HG03159 (cell line): Measurements from ENCODE around the gene TDRD3.

ENCODE experiments used
- ATAC-seq: cut with Tn5 transposase; IDR thresholded peaks from one replicate; pipeline ENCODE4 v1.9.1; 2021; ENCODE audit warnings: mild to moderate bottlenecking, moderate library complexity; ENCODE audit not compliant: unreplicated experiment

TDRD3 gene

DNA sequence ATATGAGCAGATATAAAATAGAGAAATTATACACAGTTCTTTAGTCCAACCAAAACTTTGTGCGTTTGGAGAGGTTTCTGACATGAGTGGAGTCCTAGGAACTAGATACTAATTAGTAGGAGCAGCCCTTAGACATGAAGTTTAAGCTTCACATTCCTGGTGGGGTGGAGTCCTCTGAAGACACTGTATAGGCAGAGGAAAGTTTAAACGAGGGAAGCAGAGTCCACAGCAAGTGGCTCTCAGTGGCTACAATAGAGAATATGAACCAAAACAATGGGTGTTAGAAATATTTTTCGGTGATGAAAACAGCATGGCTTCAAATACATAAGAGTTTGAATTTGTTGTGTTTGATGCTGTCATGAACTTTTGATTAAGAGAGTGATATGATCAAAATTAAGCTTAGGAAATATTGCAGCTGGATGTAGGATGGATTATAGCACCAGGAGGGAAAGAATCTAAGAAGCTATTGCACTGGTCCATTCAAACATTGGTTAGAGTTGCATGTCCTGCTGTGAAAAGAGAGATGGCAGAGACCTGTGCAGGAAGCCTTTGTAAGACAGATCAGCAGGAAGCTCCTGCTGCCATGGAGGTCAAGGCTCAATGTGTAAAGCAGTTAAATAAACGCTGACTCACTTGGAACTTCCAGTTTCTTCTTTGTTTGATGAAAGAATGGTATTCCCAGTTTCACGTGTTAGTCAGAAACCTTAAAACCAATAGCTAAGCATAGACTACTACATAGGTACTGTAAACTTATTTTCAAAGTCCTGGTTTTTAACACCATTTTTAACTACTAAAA lies 175.2 kb downstream of the TDRD3 start:
- ATAC-seq, result no peak

DNA sequence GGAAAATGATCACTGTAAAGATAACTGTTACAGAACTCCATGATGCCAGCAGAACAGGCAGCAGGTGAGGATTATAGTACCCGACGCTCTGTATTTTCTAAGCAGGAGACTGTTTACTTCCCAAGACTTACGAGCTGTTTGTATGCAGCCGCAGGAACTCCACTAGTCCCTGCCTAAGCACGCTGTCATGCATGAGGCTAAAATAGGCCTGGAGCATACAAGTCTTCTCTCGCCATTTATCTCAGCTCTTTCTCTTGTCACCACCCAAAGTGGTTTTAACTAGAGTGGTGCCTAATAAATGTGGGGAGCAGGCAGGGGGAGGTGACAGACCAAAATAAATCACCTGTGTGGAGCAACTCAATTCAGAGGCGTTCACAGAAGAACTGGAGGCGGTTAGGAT lies 175.8 kb downstream of the TDRD3 start:
- no peak for ATAC-seq

DNA sequence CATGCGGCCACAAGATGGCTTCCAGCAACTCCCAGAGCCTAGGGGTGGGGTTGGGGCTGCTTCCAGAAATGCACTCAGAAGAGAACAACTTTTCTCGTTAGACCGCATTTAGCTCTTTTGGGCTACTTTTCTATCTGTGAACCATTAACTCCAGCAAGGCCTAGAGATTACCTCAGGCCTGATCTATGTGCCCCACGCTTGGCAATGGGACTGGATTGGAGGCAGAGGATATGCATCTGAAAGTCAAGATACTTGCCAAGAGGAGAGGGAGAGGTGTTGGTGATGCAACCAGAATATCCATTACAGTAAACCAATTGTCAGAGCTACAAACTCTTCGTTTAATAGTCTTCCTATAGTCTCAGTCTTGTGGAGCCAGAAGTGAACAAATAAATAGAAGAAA lies 177.7 kb downstream of the TDRD3 start:
- ATAC-seq, result no peak

DNA sequence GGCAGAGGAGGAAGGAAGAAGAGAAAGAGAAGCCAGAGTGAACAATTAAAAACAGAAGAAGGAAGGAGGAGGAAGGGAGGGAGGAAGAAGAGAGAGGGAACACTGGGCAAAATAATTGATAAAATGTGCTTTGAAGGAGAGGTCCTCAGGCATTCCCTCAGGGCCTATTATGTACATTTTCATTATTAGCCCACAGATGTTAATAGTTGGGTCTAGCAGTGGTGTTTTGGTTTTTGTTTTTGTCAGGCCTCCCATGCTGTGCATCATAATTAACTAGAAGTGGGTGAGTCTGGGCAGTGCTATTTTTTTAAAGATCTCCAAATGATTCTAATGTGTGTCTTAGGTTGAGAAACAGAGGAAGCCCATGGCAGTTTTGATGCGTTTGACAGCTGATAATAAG lies 178.1 kb downstream of the TDRD3 start:
- no peak for ATAC-seq

DNA sequence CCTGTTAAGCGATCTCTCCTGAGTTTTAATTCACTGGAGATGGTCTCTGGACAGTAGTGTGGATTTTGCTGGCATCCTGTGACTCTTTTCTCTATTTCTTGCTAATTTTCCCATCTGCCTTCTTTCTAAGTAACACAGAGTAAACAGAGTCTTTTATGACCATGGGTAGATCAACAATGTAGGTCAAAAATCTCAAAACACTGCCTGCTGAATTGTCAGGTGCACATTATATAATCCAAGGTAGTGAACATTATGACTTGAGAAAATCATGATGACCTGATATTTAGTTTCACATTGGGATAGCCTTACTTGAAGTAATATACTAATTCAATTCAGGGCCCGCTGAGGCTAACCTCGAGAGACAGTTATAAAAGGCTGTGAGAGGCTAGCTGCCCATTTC lies 180.7 kb downstream of the TDRD3 start:
- no peak for ATAC-seq

DNA sequence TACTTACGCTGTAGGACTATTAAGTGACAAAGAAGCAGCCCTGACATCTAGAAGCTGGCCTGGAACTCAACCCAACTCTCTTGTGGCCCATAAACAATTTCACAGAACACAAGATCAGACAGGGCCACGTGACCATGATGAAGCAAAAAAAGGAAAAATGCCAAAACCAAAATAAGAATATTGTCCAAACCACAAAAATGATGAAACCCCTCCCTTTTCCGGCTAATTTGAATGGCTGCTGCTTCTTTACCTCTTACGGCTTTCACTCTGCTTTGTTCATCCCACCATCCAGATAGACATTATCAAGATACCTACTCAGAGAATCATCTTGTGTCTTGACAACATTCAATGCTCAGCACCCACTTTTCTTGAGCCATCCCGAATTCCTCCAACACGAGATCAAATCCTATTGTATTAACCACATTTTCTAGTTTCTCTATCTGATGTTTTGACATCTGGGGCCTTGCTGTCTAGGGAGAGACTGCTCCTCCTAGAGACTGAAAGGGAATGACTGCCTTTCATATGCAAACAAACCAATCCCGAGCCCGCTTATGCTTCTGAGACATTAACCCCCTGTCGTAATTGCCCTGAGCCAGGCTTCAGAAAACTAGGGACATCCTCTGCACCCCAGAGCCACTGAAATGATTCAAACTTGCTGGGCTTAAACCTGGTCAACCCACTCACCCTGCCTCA lies 186.3 kb downstream of the TDRD3 start:
- no peak for ATAC-seq

DNA sequence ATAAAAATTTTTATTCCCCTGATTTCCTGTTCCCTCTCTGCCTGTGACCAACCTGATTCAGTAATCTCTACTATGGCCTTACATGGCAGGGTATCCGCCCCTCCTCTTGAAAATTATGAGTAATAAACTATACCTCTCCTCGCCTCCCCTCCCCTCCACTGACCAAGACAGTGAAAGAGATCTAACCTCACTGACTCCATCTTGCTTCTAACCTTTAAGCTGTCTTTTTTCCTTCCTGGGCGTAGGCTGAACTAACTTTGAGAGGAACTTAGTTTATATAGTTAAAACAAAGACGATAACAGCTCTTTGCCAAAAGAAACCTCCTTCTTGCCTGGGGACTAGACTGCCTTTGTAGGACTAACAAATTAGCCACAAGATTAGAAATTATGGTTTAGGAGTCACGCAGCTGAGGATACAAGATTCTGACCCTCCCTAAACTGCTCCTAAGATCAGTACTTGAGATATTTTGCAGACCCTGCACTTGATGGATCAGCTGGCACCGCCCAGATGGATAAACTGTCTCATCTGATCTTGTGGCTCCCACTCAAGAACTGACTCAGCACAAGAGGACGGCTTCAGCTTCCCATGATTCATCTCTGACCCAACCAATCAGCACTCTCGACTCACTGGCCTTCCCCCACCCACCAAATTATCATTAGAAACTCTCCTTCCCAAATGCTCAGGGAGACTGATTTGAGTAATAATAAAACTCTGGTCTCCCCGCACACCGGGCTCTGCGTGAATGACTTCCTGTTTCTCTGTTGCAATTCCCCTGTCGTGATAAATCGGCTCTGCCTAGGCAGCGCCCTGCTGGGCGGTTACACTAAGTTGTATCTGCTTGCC lies 187.1 kb downstream of the TDRD3 start:
- no peak for ATAC-seq

DNA sequence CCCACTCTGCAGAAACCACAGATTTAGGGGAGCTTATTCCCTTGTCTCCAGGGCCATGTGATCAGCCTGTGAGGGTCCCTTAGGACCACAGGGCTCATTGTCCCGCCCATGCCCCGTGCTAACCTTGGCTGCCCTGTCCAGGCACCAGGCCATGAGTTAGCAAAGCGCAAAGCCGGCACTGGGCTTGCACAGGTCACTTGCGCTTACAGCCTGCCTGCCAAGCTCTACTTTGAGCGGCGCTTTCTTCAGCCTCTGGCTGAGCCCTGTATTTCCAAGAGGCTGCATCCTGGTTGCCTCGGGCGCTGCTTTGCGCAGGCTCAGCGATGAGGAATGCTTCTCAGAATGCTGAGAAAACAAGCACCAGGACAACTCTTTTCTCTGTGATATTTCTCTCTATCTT lies 188.0 kb downstream of the TDRD3 start:
- no peak for ATAC-seq

DNA sequence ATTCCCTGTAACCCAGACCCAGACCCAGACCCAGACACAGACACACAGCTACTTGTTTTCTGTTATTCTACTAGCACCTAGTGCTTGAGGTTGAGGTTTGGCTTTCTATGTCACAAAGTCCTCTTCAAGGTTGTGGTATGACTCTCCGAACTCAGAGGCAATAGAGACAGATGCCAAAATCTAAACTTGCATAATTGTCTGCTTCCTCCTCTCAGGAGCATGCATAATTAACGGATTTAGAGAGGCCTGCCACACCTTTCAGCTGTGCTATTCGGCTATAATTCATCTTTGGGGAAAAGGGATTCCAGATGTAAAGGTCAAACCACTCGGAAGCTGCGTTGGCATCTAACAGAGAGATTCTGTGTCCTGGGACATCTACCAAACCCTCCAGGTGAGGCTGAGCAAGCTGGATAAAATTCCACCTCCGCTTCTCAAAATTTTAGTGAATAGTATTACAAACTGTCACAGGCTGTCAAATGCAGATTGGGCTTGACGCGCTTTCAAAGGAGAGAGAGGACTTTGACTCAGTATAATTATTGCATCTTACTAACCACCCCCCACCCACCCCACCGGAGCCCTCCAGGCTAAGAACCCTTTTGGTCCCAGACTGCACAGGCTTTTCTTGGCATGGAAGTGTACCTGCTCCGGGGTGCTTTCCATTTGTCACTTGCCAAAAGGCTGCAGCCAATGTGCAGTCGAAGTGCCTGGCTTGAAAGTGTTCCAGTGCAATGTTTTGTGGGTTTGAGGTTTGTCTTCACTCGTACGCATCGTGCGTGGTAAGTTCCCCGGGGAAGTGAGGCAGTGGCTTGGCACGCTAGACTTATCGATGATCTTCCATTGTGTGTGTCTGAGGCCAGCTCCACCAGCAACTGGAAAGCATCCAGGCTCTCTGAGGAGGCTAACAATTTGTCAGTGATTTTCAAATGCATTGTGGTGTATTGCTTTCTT lies 194.1 kb downstream of the TDRD3 start:
- ATAC-seq, result no peak

DNA sequence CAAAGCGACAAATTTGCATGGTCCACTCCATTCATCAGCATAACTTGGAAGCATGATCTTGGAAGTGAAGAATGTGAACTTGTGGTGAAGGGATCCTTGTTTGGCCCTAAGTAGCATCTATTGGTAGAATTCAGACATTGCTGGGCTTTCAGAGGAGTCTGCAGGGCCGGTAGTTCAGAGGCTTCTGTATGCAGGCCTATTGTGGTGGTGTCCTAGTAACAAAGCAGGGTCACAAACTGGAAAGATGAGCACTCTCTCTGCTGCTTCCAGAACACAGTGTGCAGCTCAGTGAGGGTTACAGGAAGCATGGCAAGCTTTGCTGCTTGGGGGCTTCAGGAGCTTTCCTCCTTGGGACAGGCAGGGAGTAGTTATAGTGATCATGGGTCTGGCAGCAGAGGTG lies 206.0 kb downstream of the TDRD3 start:
- ATAC-seq, result no peak

DNA sequence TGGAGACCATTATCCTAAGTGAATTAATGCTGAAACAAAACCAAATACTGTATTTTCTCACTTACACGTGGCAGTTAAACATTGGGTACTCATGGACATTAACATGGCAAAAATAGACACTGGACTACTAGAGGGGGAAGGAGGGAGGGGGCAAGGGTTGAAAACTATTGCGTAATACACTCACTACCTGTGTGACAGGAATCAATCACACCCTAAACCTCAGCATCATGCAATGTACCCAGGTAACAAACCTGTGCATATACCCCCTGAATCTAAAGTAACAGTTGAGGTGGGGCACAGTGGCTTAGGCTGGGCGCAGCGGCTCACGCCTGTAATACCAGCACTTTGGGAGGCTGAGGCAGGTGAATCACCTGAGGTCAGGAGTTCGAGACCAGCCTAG lies 207.0 kb downstream of the TDRD3 start:
- ATAC-seq, result no peak

DNA sequence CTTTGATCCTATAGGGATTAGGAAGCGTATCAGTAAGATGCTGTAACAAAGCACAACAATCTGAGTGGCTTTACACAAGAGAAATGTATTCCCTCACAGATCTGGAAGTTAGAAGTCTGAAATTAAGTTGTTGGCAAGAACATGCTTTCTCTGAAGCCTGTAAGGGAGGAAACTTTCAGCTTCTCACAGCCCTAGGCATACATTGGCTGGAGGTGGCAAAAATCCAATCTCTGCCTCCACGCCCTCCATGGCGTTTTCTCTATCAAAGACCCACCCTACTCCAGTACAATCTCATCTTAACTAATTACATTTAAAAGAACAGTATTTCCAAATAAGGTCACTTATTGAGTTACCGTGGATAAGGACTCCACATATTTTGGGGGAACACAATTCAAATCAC lies 211.9 kb downstream of the TDRD3 start:
- no peak for ATAC-seq

DNA sequence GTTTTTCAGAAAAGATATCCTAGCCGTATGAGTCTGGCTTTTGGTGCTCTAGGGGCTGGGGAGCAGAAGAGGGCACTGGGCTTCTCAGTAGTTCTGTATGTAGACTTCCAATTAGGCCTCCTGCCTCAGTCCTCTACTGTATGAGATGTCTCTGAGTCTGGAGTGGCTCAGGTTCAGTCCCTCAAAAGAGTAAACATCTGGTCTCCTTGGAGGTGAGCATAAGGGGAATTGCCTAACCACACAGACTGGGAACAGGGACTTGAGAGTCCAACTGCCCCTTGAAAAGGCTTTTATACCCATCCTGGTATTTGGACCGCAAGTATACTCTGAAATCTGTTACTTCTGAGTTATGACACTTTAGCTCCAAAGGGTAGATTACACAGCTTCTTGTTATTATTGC lies 214.5 kb downstream of the TDRD3 start:
- no peak for ATAC-seq

DNA sequence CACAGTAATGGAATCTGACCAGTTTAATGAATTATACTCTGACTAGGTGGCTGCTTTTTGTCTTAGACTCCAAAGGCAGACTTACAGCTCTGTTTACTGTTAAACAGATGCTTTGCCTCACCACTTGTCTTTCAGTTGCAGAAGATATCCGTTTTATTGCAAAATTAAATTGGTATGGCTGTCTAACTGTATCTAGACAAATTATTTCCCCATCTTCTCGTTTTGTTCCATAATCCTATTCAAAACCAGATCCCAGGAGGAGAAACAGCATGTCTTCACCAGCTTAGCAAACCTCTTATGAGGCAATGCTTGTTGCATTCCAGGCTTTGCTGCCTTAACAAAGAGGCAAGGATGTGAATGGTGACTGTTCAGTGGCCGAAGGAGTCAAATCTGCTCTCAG lies 215.6 kb downstream of the TDRD3 start:
- no peak for ATAC-seq

DNA sequence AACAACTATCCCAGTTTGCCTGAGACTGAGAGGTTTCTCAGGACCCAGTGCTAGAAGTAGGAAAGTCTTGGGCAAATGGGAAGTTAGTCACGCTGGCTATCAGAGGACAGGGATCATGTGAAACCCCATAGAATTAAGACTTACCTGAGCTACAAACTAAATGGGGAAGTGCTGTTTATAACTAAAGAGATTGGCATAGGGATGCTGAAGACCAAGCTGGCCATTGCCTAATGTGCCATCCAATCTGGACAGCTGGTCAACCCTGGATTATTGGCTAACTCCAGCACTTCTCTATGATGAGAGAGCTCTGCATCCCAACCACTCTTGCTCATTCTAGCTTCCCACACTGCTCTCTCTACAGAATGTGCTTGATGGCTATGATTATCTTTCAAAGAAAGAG lies 216.1 kb downstream of the TDRD3 start:
- no peak for ATAC-seq

DNA sequence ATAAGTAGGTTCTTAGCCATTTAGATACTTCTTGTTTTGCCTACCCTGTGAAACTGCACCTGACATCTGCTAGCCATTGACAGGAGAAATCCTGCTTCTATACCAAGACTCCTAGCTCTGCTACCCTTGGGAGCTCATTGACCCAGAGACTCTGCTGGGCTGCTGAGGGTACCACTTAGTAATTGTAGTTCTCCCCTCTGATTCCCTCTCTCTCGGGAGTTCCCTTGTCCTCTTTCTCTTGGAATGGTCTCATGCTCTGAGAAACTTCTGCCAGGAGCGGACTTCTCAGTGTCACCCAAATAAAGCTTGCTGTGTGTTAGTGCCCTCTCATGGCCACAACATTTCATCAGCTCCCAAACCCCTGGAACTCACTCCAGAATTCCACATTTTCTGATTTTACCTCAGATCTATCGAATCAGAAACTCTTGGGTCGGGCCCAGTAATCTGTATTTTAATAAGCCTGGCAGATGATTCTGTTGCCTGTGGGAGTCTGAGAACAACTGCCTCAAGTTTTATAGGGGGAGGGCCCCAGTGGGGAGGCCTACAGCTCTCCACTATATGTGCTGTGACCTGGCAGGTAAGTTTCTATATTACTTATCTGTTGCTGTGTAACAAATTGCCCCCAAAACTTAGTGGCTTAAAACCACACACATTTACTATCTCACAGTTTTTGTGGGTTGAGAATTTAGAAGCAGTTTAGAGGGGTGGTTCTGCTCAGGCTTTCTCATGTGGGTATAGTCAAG lies 221.1 kb downstream of the TDRD3 start:
- ATAC-seq, result no peak

DNA sequence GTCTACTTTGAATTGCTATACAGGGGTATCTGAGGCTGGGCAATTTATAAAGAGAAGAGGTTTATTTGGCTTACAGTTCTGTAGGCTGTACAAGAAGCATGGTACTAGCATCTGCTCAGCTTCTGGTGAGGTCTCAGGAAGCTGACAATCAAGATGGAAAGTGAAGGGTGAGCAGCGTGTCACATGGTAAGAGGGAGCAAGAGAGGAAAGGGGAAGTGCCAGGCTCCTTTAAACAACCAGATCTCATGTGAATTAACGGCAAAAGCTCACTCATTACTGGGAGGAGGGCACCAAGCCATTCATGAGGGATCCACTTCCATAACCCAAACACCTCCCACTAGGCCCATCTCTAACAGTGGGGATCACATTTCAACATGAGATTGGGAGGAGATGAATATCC lies 222.4 kb downstream of the TDRD3 start:
- no peak for ATAC-seq

DNA sequence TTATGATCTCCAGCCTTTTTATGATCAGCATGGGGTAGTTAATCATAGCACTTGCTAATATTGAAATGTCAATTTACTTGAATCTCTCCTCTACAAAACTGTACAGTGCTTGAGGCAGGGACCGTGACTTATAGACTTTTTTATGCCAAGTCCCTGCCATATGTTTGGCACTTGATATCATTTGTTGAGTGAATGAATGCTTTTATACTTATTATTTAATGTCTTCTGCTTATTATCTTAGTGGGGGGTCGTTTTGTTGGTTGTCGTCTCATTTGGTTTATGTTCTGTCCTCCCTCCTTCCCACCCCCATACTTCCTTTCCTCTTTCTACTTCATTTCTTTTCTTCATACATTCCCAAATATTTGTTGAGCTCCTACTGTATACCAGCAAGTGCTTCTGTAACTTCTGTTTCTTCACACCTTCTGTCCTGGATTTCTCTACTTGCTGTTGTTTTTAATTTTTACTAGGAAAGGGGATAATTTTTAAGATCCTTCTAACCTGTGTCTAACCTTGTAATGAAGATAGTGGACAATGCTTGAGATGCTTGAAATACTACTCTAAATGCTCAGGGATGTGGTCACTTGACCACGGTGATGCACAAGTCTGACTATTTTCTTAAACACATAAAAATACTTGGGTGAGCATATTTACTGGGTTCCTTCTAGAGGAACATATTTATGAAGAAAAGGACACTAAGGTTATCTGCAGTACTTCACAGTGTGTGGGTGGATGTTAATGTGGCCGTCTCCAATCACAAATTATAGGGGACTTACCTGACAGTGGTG lies 223.8 kb downstream of the TDRD3 start:
- no peak for ATAC-seq

DNA sequence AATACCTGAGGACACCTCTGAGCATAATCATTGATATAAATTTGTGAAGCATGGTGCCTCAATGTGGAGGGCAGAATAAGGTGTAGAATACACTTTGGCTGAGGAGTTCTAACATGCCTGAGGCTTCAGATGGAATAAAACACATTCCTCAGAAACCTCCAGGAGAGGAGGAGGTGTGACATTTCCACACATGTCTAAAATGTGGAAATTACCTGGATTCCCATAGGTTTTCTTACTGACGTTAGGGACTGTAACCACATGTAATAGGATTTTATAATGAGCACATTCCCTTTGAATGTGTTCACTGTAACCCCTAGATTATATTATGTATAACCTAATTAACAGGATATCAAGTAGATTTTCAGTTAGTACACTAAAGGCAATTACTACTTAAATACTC lies 226.1 kb downstream of the TDRD3 start:
- no peak for ATAC-seq
